ENCODE data around the gene PML. TPM values are rescaled to one million over a fixed set of nuclear protein-coding genes. Genes with fewer than 3 reads are reported as not detected.

PML gene
- polyA plus RNA-seq (2013, experiment 1 of 2) = 18.8 TPM
- 21.3 TPM for polyA plus RNA-seq (2013, experiment 2 of 2)

DNA sequence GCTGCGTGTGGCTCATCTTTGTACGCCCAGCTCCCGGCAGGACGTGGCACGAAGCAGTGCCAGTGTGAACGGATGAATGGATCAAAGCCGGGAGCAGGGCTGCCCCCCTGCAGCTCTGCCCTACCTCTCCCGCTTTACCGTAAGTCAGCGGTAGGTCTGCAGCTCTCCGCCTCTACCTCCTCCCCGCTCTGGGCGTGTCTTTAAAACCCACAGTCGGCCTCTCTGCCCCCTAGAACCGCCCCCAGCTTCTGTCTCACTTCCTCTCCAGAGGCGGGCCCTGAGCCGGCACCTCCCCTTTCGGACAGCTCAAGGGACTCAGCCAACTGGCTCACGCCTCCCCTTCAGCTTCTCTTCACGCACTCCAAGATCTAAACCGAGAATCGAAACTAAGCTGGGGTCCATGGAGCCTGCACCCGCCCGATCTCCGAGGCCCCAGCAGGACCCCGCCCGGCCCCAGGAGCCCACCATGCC is at the start of gene PML:
Gene PML, plus strand, starts transcription at position 304 of the 471 bp plus-strand sequence. Its CDS starts 97 bp downstream, at position 401.
- H3K9ac ChIP-seq (ENCODE audit: low read depth, low read length) = peak within 1 kb of the TSS; percentile 81
- H3K4me3 ChIP-seq (ENCODE audit: low read length) = peak within 1 kb of the TSS; percentile 88
- H3K36me3 ChIP-seq (ENCODE audit: insufficient read depth, low read length) = peaks cover 16% of the 10 kb centered on the region
- no peaks in the 10 kb centered on the region for H3K9me3 ChIP-seq (ENCODE audit: insufficient read depth, low read depth, low read length)
- under 1% methylated on average over 27 of the region's 27 CpGs for WGBS
- H3K27ac ChIP-seq (ENCODE audit: low read depth, low read length) = 0 out of 2 replicates have a peak within 1 kb of the TSS, but pooled peaks have one; percentile 52
- H3K27me3 ChIP-seq (ENCODE audit: insufficient read depth, low read length) = no peaks in the 10 kb centered on the region
- peaks cover 13% of the 10 kb centered on the region; the same call in 1 of the 2 replicates for H3K4me1 ChIP-seq (ENCODE audit: insufficient read depth, low read length)

- Histone ChIP-seq H3K9ac (ENCODE audit: low read depth, low read length) (no peak overlapping the region), H3K27me3 (ENCODE audit: insufficient read depth, low read length) (no peaks in the 10 kb centered on the region), H3K4me1 (ENCODE audit: insufficient read depth, low read length) (peaks cover 4% of the 10 kb centered on the region; the same call in 1 of the 2 replicates), H3K27ac (ENCODE audit: low read depth, low read length) (no peak overlapping the region), H3K36me3 (ENCODE audit: insufficient read depth, low read length) (no peaks in the 10 kb centered on the region), H3K9me3 (ENCODE audit: insufficient read depth, low read depth, low read length) (no peaks in the 10 kb centered on the region), H3K4me3 (ENCODE audit: low read length) (no peak overlapping the region)
- 90% methylated on average over 4 of the region's 4 CpGs for WGBS
Observed at GRCh38 chr15:73945130-73945508, 49.4 kb upstream of the PML start.

GRCh38 chr15:73946046-73946721 is 48.3 kb upstream of the PML start:
- Histone ChIP-seq H3K9ac (ENCODE audit: low read depth, low read length) (no peak overlapping the region), H3K4me3 (ENCODE audit: low read length) (no peak overlapping the region), H3K27ac (ENCODE audit: low read depth, low read length) (no peak overlapping the region), H3K4me1 (ENCODE audit: insufficient read depth, low read length) (peaks cover 7% of the 10 kb centered on the region; the same call in 1 of the 2 replicates), H3K27me3 (ENCODE audit: insufficient read depth, low read length) (no peaks in the 10 kb centered on the region), H3K36me3 (ENCODE audit: insufficient read depth, low read length) (no peaks in the 10 kb centered on the region), H3K9me3 (ENCODE audit: insufficient read depth, low read depth, low read length) (no peaks in the 10 kb centered on the region)
- WGBS = 94% methylated on average over 17 of the region's 17 CpGs

- no peak overlapping the region for H3K4me3 ChIP-seq (ENCODE audit: low read length)
- H3K36me3 ChIP-seq (ENCODE audit: insufficient read depth, low read length) = no peaks in the 10 kb centered on the region
- H3K9ac ChIP-seq (ENCODE audit: low read depth, low read length) = no peak overlapping the region
- H3K9me3 ChIP-seq (ENCODE audit: insufficient read depth, low read depth, low read length) = no peaks in the 10 kb centered on the region
- WGBS = 95% methylated on average over 9 of the region's 9 CpGs
- H3K27ac ChIP-seq (ENCODE audit: low read depth, low read length) = no peak overlapping the region
- H3K4me1 ChIP-seq (ENCODE audit: insufficient read depth, low read length) = peaks cover 14% of the 10 kb centered on the region
- H3K27me3 ChIP-seq (ENCODE audit: insufficient read depth, low read length) = no peaks in the 10 kb centered on the region
Observed at GRCh38 chr15:73946795-73947370, 47.6 kb upstream of the PML start.

GRCh38 chr15:73947651-73948050 is 46.9 kb upstream of the PML start:
- WGBS = 92% methylated on average over 9 of the region's 9 CpGs
- no peak overlapping the region for H3K4me3 ChIP-seq (ENCODE audit: low read length)
- H3K27me3 ChIP-seq (ENCODE audit: insufficient read depth, low read length) = no peaks in the 10 kb centered on the region
- H3K9ac ChIP-seq (ENCODE audit: low read depth, low read length) = no peak overlapping the region
- H3K27ac ChIP-seq (ENCODE audit: low read depth, low read length) = no peak overlapping the region
- no peaks in the 10 kb centered on the region for H3K9me3 ChIP-seq (ENCODE audit: insufficient read depth, low read depth, low read length)
- H3K4me1 ChIP-seq (ENCODE audit: insufficient read depth, low read length) = peaks cover 16% of the 10 kb centered on the region
- no peaks in the 10 kb centered on the region for H3K36me3 ChIP-seq (ENCODE audit: insufficient read depth, low read length)

- H3K4me1 ChIP-seq (ENCODE audit: insufficient read depth, low read length) = peaks cover 16% of the 10 kb centered on the region
- H3K9me3 ChIP-seq (ENCODE audit: insufficient read depth, low read depth, low read length) = no peaks in the 10 kb centered on the region
- no peak overlapping the region for H3K27ac ChIP-seq (ENCODE audit: low read depth, low read length)
- no peaks in the 10 kb centered on the region for H3K27me3 ChIP-seq (ENCODE audit: insufficient read depth, low read length)
- no peak overlapping the region for H3K9ac ChIP-seq (ENCODE audit: low read depth, low read length)
- 90% methylated on average over 4 of the region's 4 CpGs for WGBS
- H3K4me3 ChIP-seq (ENCODE audit: low read length) = no peak overlapping the region
- no peaks in the 10 kb centered on the region for H3K36me3 ChIP-seq (ENCODE audit: insufficient read depth, low read length)
Observed at GRCh38 chr15:73948396-73948795, 46.1 kb upstream of the PML start.

DNA sequence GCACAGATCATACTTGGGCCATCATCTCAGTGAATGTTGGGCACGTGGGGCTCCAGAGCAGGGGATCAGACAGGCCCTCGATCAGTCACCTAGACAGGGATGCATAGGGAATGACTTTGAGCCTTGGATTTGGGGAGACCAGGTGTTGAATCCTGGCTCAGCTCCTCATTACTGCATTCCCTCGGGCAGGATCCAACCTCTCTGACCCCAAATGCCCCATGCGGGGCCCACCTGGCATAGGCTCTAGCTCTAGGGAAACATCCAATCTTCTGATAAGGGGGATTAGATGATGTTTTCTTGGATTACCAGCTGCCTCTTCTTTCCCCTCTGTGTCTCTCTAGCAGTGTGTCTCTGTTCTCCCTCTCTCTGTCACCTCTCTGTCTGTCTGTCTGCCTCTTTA is 45.5 kb upstream of the PML start:
- WGBS = 70% methylated on average over 4 of the region's 4 CpGs
- peaks cover 16% of the 10 kb centered on the region for H3K4me1 ChIP-seq (ENCODE audit: insufficient read depth, low read length)
- no peaks in the 10 kb centered on the region for H3K27me3 ChIP-seq (ENCODE audit: insufficient read depth, low read length)
- no peaks in the 10 kb centered on the region for H3K9me3 ChIP-seq (ENCODE audit: insufficient read depth, low read depth, low read length)
- no peak overlapping the region for H3K4me3 ChIP-seq (ENCODE audit: low read length)
- no peak overlapping the region for H3K9ac ChIP-seq (ENCODE audit: low read depth, low read length)
- no peak overlapping the region for H3K27ac ChIP-seq (ENCODE audit: low read depth, low read length)
- no peaks in the 10 kb centered on the region for H3K36me3 ChIP-seq (ENCODE audit: insufficient read depth, low read length)

GRCh38 chr15:73949496-73949895 is 45.0 kb upstream of the PML start:
- Histone ChIP-seq H3K9me3 (ENCODE audit: insufficient read depth, low read depth, low read length) (no peaks in the 10 kb centered on the region), H3K36me3 (ENCODE audit: insufficient read depth, low read length) (no peaks in the 10 kb centered on the region), H3K4me1 (ENCODE audit: insufficient read depth, low read length) (peaks cover 12% of the 10 kb centered on the region), H3K27me3 (ENCODE audit: insufficient read depth, low read length) (no peaks in the 10 kb centered on the region), H3K9ac (ENCODE audit: low read depth, low read length) (no peak overlapping the region), H3K4me3 (ENCODE audit: low read length) (no peak overlapping the region), H3K27ac (ENCODE audit: low read depth, low read length) (no peak overlapping the region)
- WGBS = 92% methylated on average over 10 of the region's 10 CpGs

DNA sequence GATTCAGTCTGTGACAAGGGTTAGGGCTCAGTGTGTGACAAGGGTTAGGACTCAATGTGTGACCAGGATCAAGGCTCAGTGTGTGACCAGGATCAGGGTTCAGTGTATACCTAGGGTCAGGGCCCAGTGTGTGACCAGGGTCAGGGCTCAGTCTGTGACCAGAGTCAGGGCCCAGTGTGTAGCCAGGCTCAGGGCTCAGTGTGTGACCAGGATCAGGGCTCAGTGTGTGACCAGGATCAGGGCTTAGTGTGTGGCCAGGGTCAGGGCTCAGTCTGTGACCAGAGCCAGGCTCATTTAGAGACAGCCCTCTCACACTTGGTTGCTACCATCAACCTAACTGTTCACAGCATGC is 44.1 kb upstream of the PML start:
- no peak overlapping the region for H3K4me3 ChIP-seq (ENCODE audit: low read length)
- no peaks in the 10 kb centered on the region for H3K27me3 ChIP-seq (ENCODE audit: insufficient read depth, low read length)
- H3K9me3 ChIP-seq (ENCODE audit: insufficient read depth, low read depth, low read length) = no peaks in the 10 kb centered on the region
- peaks cover 12% of the 10 kb centered on the region for H3K4me1 ChIP-seq (ENCODE audit: insufficient read depth, low read length)
- H3K27ac ChIP-seq (ENCODE audit: low read depth, low read length) = no peak overlapping the region
- H3K36me3 ChIP-seq (ENCODE audit: insufficient read depth, low read length) = no peaks in the 10 kb centered on the region
- H3K9ac ChIP-seq (ENCODE audit: low read depth, low read length) = no peak overlapping the region

GRCh38 chr15:73950831-73951561 is 43.5 kb upstream of the PML start:
- WGBS = 12% methylated on average over 15 of the region's 15 CpGs
- H3K36me3 ChIP-seq (ENCODE audit: insufficient read depth, low read length) = no peaks in the 10 kb centered on the region
- no peaks in the 10 kb centered on the region for H3K27me3 ChIP-seq (ENCODE audit: insufficient read depth, low read length)
- no peak overlapping the region for H3K27ac ChIP-seq (ENCODE audit: low read depth, low read length)
- H3K9me3 ChIP-seq (ENCODE audit: insufficient read depth, low read depth, low read length) = no peaks in the 10 kb centered on the region
- peaks cover 12% of the 10 kb centered on the region for H3K4me1 ChIP-seq (ENCODE audit: insufficient read depth, low read length)
- peak overlapping the region; percentile 15; the same call in 1 of the 2 replicates for H3K9ac ChIP-seq (ENCODE audit: low read depth, low read length)
- no peak overlapping the region for H3K4me3 ChIP-seq (ENCODE audit: low read length)

GRCh38 chr15:73951601-73952000 is 42.9 kb upstream of the PML start:
- peak overlapping the region; percentile 15; the same call in 1 of the 2 replicates for H3K9ac ChIP-seq (ENCODE audit: low read depth, low read length)
- 46% methylated on average over 12 of the region's 13 CpGs for WGBS
- H3K27ac ChIP-seq (ENCODE audit: low read depth, low read length) = no peak overlapping the region
- no peaks in the 10 kb centered on the region for H3K36me3 ChIP-seq (ENCODE audit: insufficient read depth, low read length)
- H3K27me3 ChIP-seq (ENCODE audit: insufficient read depth, low read length) = no peaks in the 10 kb centered on the region
- H3K4me1 ChIP-seq (ENCODE audit: insufficient read depth, low read length) = peaks cover 12% of the 10 kb centered on the region
- no peaks in the 10 kb centered on the region for H3K9me3 ChIP-seq (ENCODE audit: insufficient read depth, low read depth, low read length)
- H3K4me3 ChIP-seq (ENCODE audit: low read length) = no peak overlapping the region

All from HUES64 (cell line).